GM15510 (cell line): ENCODE results near the gene PODNL1.

Experiments used
- POLR2A ChIP-seq: IDR thresholded peaks from 3 replicates; pipeline ENCODE4 v1.6.1; 2011; ENCODE audit warnings: borderline replicate concordance; ENCODE audit not compliant: insufficient read length; ENCODE audit errors: extremely low read depth

PODNL1 gene

GRCh38 chr19:13952931-13953531 is 14.8 kb upstream of the PODNL1 start:
- no peak for TF ChIP-seq POLR2A

- peak; percentile 70 for TF ChIP-seq POLR2A
These were observed 14.1 kb upstream of the PODNL1 start, which contains the start of gene DCAF15 for GRCh38 chr19:13952154-13952930. Gene DCAF15 (plus strand): TSS chr19:13952509. CDS start chr19:13952513, 4 bp downstream.

GRCh38 chr19:13951799-13952153 is 13.6 kb upstream of the PODNL1 start:
- no peak for TF ChIP-seq POLR2A

GRCh38 chr19:13951043-13951442 is 12.8 kb upstream of the PODNL1 start:
- TF ChIP-seq POLR2A: no peak

GRCh38 chr19:13946414-13946813 is 8.2 kb upstream of the PODNL1 start:
- no peak for TF ChIP-seq POLR2A

- TF ChIP-seq POLR2A: no peak
These were observed 3.9 kb upstream of the PODNL1 start for GRCh38 chr19:13942023-13942684.

GRCh38 chr19:13937479-13938300 is 527 bp downstream of the PODNL1 start:
- no peak for TF ChIP-seq POLR2A

GRCh38 chr19:13935765-13936510 is 2.3 kb downstream of the PODNL1 start:
- TF ChIP-seq POLR2A: no peak

GRCh38 chr19:13934785-13935109 is 3.5 kb downstream of the PODNL1 start:
- no peak for TF ChIP-seq POLR2A

GRCh38 chr19:13932911-13933393 is 5.3 kb downstream of the PODNL1 start:
- no peak for TF ChIP-seq POLR2A

GRCh38 chr19:13932149-13932637 is 6.0 kb downstream of the PODNL1 start:
- TF ChIP-seq POLR2A: no peak

GRCh38 chr19:13931391-13932148 is 6.6 kb downstream of the PODNL1 start:
- TF ChIP-seq POLR2A: peak; percentile 14

- no peak for TF ChIP-seq POLR2A
These were observed 7.8 kb downstream of the PODNL1 start for GRCh38 chr19:13930402-13930801.
